IPS-NIHi7 (cell line): ENCODE data around the gene KLHL8.

Experiments
- DNase-seq: peaks from one replicate; pipeline ENCODE4 v3.0.0; 2012; ENCODE audit warnings: mixed read lengths; ENCODE audit errors: extremely low spot score

KLHL8 gene

DNA sequence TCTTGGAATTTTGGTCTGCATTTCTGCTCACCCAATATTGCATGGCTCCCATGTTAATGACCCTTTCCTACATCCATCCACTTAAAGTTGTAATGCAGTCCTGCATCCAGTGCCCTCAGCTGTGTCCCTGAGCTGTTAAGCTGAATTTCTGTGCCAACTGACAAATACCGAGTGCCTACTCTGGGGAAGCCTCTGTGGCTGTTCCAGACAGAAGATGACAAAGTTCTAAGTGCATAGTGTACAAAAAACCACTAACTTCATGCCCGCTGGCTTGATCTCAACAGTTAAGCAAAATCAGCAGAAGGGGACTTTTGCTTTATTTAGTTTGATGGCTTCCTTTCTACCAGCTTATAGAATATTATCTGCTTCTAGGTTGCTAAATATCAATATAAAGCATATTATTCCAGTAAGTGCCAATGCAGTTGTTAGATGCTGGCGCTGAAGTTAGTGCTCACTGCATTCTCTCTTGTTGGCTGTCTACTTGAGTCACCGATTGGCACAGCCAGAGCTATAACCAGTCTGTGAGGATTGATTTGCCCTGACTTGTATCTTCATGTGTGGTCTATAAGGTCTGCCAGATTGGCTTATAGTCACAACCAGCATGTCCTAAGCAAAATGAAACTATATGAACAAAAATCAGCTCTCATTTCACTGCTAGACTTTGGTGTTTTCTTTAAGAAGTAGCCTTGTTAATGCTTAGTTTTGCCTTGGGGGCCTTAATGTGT, 98.9 kb downstream of the KLHL8 start:
- DNase-seq = no peak

- no peak for DNase-seq
Observed at GRCh38 chr4:87120411-87121162, 99.8 kb downstream of the KLHL8 start.

DNA sequence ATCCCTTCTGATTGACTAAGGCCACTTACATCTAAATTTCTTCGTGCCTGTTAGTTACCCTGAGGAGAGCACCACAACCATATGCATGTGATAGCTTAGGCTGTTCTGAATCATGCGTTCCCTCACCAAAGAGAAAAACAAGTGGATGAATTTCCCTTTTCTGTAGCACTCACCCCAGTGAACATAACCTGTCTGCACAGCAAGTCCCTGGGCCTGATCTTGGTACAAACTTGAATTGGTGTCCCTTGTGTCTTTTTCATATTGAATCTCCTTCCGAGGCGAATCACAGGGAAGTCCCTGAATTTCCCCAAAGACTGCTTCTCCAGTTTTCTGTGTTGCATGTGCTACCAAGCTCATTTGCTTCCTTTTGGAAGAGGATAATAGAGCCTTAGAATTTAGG, 100.4 kb downstream of the KLHL8 start:
- DNase-seq = no peak

DNA sequence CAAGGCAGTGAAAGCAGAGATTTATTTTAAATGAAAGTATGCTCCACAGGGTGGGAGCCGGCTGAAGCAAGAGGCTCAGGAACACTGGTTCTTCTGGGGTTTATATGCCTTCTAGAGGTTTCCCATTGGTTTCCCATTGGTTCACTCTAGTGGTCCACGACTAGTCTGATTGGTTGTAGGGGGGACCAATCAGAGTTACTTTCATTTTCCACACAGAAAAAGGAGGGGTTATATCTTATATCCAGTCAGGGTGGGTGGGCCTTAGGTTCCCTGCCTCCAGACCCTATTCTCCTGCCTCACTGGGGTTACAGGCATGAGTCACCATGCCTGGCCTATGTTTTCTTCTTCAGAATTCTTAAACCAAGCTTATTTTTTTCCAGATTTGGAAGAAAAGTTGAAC, 101.6 kb downstream of the KLHL8 start:
- DNase-seq = peak; percentile 41

- DNase-seq = no peak
Observed at GRCh38 chr4:87118421-87118820, 102.0 kb downstream of the KLHL8 start.

DNA sequence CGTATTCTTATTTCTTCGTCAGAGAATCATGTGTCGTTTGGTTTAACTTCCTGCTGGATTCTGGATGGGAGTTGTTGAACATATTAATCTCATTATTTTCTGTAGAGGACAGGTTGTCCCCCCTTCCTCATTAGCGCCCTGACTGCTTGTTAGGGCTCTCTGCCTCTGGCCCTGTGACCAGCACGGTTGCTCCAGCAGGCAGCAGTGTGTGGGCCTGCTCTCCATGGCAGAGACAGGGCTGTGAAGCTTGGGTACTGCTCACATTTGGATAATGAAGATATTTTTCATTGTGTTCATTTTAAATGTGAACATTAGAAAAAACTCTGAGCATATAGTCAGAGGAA, 102.7 kb downstream of the KLHL8 start:
- no peak for DNase-seq

DNA sequence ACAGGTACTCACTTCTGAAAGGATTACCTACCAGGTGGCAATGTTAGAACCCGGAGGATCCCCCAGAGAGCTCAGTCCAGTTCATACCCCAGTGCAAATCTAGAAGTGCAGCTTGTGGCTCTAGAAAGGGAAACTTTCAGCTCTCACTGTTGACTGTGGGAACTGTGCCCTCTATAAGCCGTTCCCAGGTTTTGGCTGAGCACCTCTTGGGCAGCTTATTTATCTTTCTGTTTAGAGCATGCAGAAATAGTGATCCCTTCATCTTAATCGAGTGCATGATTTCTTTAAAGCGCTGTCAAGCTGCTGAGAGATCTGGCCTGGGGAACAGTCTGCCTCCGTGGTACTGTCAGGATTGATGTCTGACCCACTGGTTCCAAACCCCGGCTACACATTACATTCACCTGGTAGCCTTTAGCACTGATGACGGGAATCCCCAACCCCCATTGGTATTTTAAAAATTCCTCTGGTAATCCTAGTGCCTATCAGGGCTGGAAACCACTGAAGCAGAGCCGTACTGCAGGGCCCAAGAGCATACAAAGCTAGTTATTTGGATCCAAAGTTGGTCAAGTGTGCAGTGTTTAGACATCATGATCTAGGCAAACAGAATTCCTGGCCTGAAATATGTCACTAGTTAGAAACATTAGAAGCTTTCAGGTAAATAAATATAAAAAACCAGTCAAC, 103.2 kb downstream of the KLHL8 start:
- DNase-seq = no peak

DNA sequence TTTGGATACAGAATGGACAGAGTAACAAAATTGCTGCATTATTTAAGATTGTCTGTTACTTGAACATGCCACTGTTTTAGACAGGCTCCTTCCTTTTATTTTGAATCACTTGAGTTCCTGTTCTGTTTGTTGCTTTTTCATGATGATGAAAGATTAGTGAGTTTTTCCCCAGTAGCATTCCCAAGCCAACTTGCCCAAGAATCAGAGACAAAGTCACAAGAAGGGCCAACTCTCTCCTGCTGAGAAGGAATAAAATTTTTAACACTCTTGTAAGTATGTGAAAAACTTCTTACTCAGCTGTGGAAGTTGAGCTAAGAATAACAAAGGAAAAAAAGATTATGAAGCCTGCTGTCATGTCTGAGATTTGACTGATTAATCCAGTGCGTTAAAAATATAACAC, 104.2 kb downstream of the KLHL8 start:
- DNase-seq = no peak

DNA sequence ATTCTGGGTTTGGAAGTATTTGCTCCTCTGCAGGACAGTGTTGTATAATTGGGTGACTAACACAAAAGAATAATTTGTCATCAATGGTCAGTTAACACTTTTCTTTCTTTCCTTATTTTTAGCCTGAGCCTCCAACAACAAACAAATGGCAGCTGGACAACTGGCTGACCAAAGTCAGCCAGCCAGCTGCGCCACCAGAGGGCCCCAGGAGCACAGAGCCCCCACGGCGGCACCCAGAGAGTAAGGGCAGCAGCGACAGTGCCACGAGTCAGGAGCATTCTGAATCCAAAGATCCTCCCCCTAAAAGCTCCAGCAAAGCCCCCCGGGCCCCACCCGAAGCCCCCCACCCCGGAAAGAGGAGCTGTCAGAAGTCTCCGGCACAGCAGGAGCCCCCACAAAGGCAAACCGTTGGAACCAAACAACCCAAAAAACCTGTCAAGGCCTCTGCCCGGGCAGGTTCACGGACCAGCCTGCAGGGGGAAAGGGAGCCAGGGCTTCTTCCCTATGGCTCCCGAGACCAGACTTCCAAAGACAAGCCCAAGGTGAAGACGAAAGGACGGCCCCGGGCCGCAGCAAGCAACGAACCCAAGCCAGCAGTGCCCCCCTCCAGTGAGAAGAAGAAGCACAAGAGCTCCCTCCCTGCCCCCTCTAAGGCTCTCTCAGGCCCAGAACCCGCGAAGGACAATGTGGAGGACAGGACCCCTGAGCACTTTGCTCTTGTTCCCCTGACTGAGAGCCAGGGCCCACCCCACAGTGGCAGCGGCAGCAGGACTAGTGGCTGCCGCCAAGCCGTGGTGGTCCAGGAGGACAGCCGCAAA, 106.0 kb downstream of the KLHL8 start:
- peak; percentile 55 for DNase-seq

DNA sequence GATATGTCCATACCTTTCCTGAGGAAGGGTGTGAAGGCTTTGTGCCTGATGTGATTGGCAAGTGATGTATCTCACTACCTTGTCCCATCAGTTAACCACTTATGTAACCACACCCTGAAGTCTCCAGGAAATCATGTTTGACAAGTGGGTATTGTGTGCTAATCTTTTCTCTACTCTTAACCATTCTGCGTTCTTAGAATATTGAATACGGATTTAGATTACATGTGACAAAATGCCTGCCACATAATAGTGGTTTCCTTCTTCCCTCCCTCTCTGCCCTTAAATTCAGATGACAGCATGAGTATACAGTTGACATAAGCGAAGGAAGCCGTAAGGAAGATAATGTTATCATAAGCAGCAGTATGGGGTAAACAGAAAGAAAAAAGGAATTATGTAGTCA, 108.4 kb downstream of the KLHL8 start:
- DNase-seq = no peak
